Measurements from ENCODE around the gene ZYG11B.
"Not testable (repeated sequence)": the region's sequence is repeated elsewhere in the genome, so short reads cannot be mapped to it uniquely, and the experiment has no call there.

Gene ZYG11B

DNA sequence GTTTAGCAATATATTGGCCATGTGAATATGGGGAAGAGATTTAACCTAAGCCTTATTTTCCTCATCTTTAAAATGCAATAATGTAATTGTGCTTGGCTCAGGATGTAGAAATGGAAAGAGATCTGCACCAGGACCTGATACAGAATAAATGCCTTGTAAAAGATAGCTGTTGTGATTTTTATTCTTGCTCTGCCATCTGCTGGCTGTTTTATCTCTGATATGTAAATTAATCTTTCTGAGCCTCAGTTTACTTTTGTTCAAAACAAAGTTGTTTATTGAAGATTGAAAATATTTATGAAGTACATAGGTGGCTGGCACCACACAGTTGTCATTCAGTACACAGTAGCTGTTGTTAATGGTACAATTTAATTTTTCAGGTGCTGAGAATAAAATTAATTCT, 21.9 kb downstream of the ZYG11B start:
- no peak for ATAC-seq
- TF ChIP-seq TCF4 (CRISPR knock-in tag; IDR thresholded peaks at IDR 0.05; ENCODE audit: borderline replicate concordance) (no peak), ARNTL (CRISPR knock-in tag; IDR thresholded peaks at IDR 0.05; ENCODE audit: borderline replicate concordance, low read depth) (no peak), ISL1 (CRISPR knock-in tag; IDR thresholded peaks at IDR 0.05) (no peak), PPARA (CRISPR knock-in tag; IDR thresholded peaks at IDR 0.05; ENCODE audit: borderline replicate concordance) (no peak), CREB5 (CRISPR knock-in tag; IDR thresholded peaks at IDR 0.05; ENCODE audit: low read depth) (no peak), SNAI2 (CRISPR knock-in tag; IDR thresholded peaks at IDR 0.05) (no peak), GLIS3 (CRISPR knock-in tag; IDR thresholded peaks at IDR 0.05) (no peak), CSRNP3 (CRISPR knock-in tag; IDR thresholded peaks at IDR 0.05) (no peak), RARB (CRISPR knock-in tag; IDR thresholded peaks at IDR 0.05) (no peak), TOX (CRISPR knock-in tag; IDR thresholded peaks at IDR 0.05; ENCODE audit: borderline replicate concordance) (no peak), PATZ1 (CRISPR knock-in tag; IDR thresholded peaks at IDR 0.05; ENCODE audit: borderline replicate concordance) (no peak)
- TF ChIP-seq, protein P1, sequence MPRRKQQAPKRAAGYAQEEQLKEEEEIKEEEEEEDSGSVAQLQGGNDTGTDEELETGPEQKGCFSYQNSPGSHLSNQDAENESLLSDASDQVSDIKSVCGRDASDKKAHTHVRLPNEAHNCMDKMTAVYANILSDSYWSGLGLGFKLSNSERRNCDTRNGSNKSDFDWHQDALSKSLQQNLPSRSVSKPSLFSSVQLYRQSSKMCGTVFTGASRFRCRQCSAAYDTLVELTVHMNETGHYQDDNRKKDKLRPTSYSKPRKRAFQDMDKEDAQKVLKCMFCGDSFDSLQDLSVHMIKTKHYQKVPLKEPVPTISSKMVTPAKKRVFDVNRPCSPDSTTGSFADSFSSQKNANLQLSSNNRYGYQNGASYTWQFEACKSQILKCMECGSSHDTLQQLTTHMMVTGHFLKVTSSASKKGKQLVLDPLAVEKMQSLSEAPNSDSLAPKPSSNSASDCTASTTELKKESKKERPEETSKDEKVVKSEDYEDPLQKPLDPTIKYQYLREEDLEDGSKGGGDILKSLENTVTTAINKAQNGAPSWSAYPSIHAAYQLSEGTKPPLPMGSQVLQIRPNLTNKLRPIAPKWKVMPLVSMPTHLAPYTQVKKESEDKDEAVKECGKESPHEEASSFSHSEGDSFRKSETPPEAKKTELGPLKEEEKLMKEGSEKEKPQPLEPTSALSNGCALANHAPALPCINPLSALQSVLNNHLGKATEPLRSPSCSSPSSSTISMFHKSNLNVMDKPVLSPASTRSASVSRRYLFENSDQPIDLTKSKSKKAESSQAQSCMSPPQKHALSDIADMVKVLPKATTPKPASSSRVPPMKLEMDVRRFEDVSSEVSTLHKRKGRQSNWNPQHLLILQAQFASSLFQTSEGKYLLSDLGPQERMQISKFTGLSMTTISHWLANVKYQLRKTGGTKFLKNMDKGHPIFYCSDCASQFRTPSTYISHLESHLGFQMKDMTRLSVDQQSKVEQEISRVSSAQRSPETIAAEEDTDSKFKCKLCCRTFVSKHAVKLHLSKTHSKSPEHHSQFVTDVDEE (CRISPR knock-in tag; IDR thresholded peaks at IDR 0.05): no peak

DNA sequence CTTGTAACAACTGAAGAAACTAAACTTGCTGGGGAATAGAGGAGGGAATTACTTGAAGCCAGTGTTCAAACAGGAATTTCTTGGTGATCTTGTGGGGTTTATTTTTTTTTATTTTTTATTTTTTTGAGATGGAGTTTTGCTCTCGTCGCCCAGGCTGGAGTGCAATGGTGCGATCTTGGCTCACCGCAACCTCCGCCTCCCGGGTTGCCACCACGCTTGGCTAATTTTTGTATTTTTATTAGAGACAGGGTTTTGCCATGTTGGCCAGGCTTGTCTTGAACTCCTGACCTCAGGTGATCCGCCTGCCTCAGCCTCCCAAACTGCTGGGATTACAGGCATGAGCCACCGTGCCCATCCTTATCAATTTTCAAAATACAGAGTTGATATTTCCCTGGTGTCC, 23.2 kb downstream of the ZYG11B start:
- ATAC-seq: not testable (repeated sequence)

- not testable (repeated sequence) for ATAC-seq
Measured at GRCh38 chr1:52750139-52750538, 23.9 kb downstream of the ZYG11B start.

GRCh38 chr1:52751589-52752483, 25.6 kb downstream of the ZYG11B start:
- TF ChIP-seq SNAI2 (CRISPR knock-in tag; IDR thresholded peaks at IDR 0.05): no peak
- TF ChIP-seq, protein P1 (CRISPR knock-in tag; IDR thresholded peaks at IDR 0.05): no peak
- TF ChIP-seq ZNF565 (CRISPR knock-in tag; conservative IDR thresholded peaks at IDR 0.05; ENCODE audit: low read depth): no peak
- TF ChIP-seq BACH2 (CRISPR knock-in tag; IDR thresholded peaks at IDR 0.05; ENCODE audit: borderline replicate concordance): no peak
- no peak for TF ChIP-seq RARB (CRISPR knock-in tag; IDR thresholded peaks at IDR 0.05)
- no peak for TF ChIP-seq CSDC2 (CRISPR knock-in tag; IDR thresholded peaks at IDR 0.05)
- no peak for TF ChIP-seq ESRRG (CRISPR knock-in tag; IDR thresholded peaks at IDR 0.05)
- no peak for TF ChIP-seq PATZ1 (CRISPR knock-in tag; IDR thresholded peaks at IDR 0.05; ENCODE audit: borderline replicate concordance)
- peak; percentile 59 for ATAC-seq
